Liver (tissue), 3 donors: ENCODE results near the gene BPIFA2.

ENCODE experiments used
- EGR1 ChIP-seq, 2 donors: IDR thresholded peaks; 2 replicates each; pipeline ENCODE4 v1.6.1; 2016 to 2018; ENCODE audit warnings: antibody characterized with exemption in 2 of 2, low read depth in 2 of 2
- JUND ChIP-seq, 2 donors: IDR thresholded peaks; 2 replicates each; pipeline ENCODE4 v1.6.1; 2016; ENCODE audit warnings: antibody characterized with exemption in 2 of 2
- YY1 ChIP-seq: IDR thresholded peaks from 2 replicates; pipeline ENCODE4 v1.6.1; 2016; ENCODE audit warnings: antibody characterized with exemption, mild to moderate bottlenecking
- TF ChIP-seq, protein P1 (sequence below): fragments of 150-350 bp; IDR thresholded peaks from 2 replicates; pipeline ENCODE4 v1.5.1; 2017; ENCODE audit warnings: improper control_type of control experiment, low read depth, low read length; ENCODE audit not compliant: missing input control
- TF ChIP-seq, protein P2 (sequence below): IDR thresholded peaks from 2 replicates; pipeline ENCODE4 v1.6.1; 2016; ENCODE audit warnings: antibody characterized with exemption, mild to moderate bottlenecking
- donor health status: healthy.
- donor health status: healthy.

DNA sequence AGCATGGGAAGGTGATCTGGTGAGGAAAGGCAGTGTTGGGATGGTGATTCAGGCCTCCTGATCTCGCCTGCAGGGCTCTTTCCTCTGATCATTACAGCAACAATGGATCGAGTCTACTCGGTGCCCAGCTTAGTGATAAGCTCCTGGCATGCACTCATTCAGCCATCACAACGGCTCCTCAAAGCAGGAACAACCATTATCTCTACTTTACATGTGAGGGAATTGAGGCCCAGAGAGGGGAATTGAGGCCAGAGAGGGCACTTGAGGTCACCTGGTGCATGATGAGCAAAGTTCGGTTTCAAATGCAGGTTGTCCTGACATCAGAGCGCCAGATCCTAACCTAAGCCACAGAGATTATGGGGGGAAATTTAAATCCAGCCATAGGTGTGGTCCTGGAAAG, 42.0 kb upstream of the BPIFA2 start:
- TF ChIP-seq, protein P1, sequence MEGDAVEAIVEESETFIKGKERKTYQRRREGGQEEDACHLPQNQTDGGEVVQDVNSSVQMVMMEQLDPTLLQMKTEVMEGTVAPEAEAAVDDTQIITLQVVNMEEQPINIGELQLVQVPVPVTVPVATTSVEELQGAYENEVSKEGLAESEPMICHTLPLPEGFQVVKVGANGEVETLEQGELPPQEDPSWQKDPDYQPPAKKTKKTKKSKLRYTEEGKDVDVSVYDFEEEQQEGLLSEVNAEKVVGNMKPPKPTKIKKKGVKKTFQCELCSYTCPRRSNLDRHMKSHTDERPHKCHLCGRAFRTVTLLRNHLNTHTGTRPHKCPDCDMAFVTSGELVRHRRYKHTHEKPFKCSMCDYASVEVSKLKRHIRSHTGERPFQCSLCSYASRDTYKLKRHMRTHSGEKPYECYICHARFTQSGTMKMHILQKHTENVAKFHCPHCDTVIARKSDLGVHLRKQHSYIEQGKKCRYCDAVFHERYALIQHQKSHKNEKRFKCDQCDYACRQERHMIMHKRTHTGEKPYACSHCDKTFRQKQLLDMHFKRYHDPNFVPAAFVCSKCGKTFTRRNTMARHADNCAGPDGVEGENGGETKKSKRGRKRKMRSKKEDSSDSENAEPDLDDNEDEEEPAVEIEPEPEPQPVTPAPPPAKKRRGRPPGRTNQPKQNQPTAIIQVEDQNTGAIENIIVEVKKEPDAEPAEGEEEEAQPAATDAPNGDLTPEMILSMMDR = no peak
- TF ChIP-seq, protein P2, sequence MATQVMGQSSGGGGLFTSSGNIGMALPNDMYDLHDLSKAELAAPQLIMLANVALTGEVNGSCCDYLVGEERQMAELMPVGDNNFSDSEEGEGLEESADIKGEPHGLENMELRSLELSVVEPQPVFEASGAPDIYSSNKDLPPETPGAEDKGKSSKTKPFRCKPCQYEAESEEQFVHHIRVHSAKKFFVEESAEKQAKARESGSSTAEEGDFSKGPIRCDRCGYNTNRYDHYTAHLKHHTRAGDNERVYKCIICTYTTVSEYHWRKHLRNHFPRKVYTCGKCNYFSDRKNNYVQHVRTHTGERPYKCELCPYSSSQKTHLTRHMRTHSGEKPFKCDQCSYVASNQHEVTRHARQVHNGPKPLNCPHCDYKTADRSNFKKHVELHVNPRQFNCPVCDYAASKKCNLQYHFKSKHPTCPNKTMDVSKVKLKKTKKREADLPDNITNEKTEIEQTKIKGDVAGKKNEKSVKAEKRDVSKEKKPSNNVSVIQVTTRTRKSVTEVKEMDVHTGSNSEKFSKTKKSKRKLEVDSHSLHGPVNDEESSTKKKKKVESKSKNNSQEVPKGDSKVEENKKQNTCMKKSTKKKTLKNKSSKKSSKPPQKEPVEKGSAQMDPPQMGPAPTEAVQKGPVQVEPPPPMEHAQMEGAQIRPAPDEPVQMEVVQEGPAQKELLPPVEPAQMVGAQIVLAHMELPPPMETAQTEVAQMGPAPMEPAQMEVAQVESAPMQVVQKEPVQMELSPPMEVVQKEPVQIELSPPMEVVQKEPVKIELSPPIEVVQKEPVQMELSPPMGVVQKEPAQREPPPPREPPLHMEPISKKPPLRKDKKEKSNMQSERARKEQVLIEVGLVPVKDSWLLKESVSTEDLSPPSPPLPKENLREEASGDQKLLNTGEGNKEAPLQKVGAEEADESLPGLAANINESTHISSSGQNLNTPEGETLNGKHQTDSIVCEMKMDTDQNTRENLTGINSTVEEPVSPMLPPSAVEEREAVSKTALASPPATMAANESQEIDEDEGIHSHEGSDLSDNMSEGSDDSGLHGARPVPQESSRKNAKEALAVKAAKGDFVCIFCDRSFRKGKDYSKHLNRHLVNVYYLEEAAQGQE = peak; percentile 66
- TF ChIP-seq EGR1 (IDR thresholded peaks at IDR 0.05; ENCODE audit: low read depth in 2 of 2) = no peak
- TF ChIP-seq YY1 = peak; percentile 95
- TF ChIP-seq JUND (IDR thresholded peaks at IDR 0.05) = peak in 1 of 2 donors; percentile 67
